Activated CD8-positive, alpha-beta T cell treated with anti-CD3 and anti-CD28 coated beads for 36 hours (primary cell): ENCODE results near the gene NAALAD2. TPM values are rescaled to one million over a fixed set of nuclear protein-coding genes. Genes with fewer than 3 reads are reported as not detected.
A peak's percentile ranks its signal among the peaks of the same experiment; 100 is the strongest.

Source experiments
- ATAC-seq: fragments of 200-7000 bp; cut with Tn5 transposase; one replicate; pipeline ENCODE4 v1.10.0; 2021; ENCODE audit warnings: mild to moderate bottlenecking, moderate library complexity
- CTCF ChIA-PET: fragments of 350-600 bp; sonication (Branson Sonifier 250); formaldehyde crosslinking; loops from one replicate; lab custom pipeline; 2021; ENCODE audit warnings: antibody characterized with exemption; lab: Charles Lee
- POLR2A ChIA-PET: fragments of 350-600 bp; sonication (Branson Sonifier 250); formaldehyde crosslinking; loops from one replicate; lab custom pipeline; 2021; ENCODE audit warnings: antibody characterized with exemption; lab: Charles Lee
- DNase-seq: peaks from one replicate; pipeline ENCODE4 v3.0.0-alpha.2; 2020
- H3K27ac Mint-ChIP-seq: one replicate; pipeline ENCODE4 v1.8.0; 2021; ENCODE audit warnings: mild to moderate bottlenecking, mixed read lengths
- H3K27me3 Mint-ChIP-seq: one replicate; pipeline ENCODE4 v1.8.0; 2021; ENCODE audit warnings: mixed read lengths
- H3K36me3 Mint-ChIP-seq: one replicate; pipeline ENCODE4 v1.8.0; 2021; ENCODE audit warnings: low read depth, mixed read lengths
- H3K4me1 Mint-ChIP-seq: one replicate; pipeline ENCODE4 v1.8.0; 2021; ENCODE audit warnings: low read depth, mixed read lengths
- H3K4me3 Mint-ChIP-seq: one replicate; pipeline ENCODE4 v1.8.0; 2021; ENCODE audit warnings: mild to moderate bottlenecking, moderate library complexity, mixed read lengths
- H3K9me3 Mint-ChIP-seq: one replicate; pipeline ENCODE4 v1.8.0; 2021; ENCODE audit warnings: mixed read lengths
- intact Hi-C: fragments of 100-400 bp; cut with micrococcal nuclease; formaldehyde crosslinking; loops from one replicate; pipeline ENCODE4 v1.10.0; 2022
- total RNA-seq, 2 experiments: library from RNA; stranded (reverse); gene quantifications; one replicate each; pipeline ENCODE4 v1.2.3, GENCODE V29; 2021
- TF ChIP-seq, protein P1 (sequence below): fragments of 200-600 bp; IDR thresholded peaks from one replicate; pipeline ENCODE4 v1.8.0; 2022; ENCODE audit warnings: antibody characterized with exemption, mild to moderate bottlenecking

Gene NAALAD2
- total RNA-seq, 2 experiments from 2014 or later, result not detected

DNA sequence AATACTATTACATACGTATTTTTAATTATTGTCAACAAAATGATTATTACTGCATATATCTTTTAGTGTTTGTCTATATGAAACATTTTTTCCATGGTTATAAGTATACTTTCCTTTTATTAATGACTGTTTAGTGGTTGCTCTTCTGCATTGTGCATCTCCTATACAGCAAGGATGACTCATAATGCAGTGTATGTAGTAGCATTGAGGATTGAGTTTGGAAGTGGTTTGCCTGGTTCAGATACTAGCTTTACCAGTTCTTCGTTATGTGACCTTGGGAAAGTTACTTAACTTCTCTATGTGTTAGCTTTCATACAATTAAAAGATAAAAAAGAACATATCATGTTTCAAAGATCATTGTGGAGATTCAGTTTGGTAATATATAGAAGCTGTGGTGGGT lies 44.3 kb downstream of the NAALAD2 start:
- POLR2A ChIA-PET, result no interaction called here
- no peaks in the 10 kb centered on the region for H3K36me3 Mint-ChIP-seq
- intact Hi-C loops, result no loop called here
- peaks cover 4% of the 10 kb centered on the region for H3K27me3 Mint-ChIP-seq
- no peaks in the 10 kb centered on the region for H3K9me3 Mint-ChIP-seq
- ATAC-seq (no peak), DNase-seq (no peak)
- CTCF ChIA-PET, result no interaction called here
- no peak overlapping the region for H3K27ac Mint-ChIP-seq
- H3K4me1 Mint-ChIP-seq, result no peaks in the 10 kb centered on the region
- TF ChIP-seq, protein P1, sequence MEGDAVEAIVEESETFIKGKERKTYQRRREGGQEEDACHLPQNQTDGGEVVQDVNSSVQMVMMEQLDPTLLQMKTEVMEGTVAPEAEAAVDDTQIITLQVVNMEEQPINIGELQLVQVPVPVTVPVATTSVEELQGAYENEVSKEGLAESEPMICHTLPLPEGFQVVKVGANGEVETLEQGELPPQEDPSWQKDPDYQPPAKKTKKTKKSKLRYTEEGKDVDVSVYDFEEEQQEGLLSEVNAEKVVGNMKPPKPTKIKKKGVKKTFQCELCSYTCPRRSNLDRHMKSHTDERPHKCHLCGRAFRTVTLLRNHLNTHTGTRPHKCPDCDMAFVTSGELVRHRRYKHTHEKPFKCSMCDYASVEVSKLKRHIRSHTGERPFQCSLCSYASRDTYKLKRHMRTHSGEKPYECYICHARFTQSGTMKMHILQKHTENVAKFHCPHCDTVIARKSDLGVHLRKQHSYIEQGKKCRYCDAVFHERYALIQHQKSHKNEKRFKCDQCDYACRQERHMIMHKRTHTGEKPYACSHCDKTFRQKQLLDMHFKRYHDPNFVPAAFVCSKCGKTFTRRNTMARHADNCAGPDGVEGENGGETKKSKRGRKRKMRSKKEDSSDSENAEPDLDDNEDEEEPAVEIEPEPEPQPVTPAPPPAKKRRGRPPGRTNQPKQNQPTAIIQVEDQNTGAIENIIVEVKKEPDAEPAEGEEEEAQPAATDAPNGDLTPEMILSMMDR, result no peak
- no peak overlapping the region for H3K4me3 Mint-ChIP-seq

DNA sequence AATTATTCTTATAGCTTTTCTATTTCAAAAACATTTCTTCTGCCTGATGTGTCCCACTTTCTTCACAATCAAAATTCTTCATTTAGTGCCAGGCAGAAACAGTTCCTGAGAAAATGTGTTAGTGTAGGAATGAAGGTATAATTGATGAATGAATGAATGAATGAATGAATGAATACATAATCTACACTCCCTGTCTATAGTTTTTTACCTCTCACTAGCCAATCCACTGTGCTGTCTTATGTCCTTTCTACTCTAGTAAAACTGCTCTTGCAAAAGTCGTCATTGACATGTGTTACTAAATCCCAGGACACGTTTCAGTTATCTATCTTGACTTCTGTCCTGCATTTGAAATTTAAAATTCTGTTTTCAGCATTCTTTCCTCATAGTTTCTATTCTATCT lies 45.5 kb downstream of the NAALAD2 start:
- intact Hi-C loops, result no loop called here
- H3K4me3 Mint-ChIP-seq, result no peak overlapping the region
- no peak for DNase-seq
- TF ChIP-seq, protein P1, result no peak
- no peaks in the 10 kb centered on the region for H3K4me1 Mint-ChIP-seq
- H3K27ac Mint-ChIP-seq, result no peak overlapping the region
- ChIA-PET POLR2A (no interaction called here), CTCF (no interaction called here)
- H3K9me3 Mint-ChIP-seq, result no peaks in the 10 kb centered on the region
- no peaks in the 10 kb centered on the region for H3K36me3 Mint-ChIP-seq
- no peak for ATAC-seq
- H3K27me3 Mint-ChIP-seq, result peaks cover 4% of the 10 kb centered on the region

DNA sequence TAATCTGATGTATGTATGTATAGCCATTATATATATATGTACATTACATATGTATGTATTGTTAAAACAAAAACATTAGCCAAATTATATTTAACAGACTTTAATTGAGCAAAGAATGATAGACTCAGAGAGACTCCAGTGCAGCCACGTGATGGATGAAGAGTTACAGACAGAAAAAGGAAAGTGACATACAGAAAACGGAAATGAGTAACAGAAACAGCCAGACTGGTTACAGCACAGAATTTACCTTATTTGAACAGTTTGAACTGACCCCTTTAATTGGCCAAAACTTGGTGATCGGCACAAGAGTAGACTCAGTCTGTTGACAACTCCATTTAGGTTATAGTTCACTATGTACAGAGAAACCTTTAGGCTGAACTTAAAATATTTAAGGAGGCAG lies 53.4 kb downstream of the NAALAD2 start:
- no peak for DNase-seq
- intact Hi-C loops, result no loop called here
- Mint-ChIP-seq H3K36me3 (peaks cover 14% of the 10 kb centered on the region), H3K27ac (no peak overlapping the region), H3K4me1 (no peaks in the 10 kb centered on the region), H3K4me3 (no peak overlapping the region), H3K27me3 (no peaks in the 10 kb centered on the region), H3K9me3 (no peaks in the 10 kb centered on the region)
- POLR2A ChIA-PET, result no interaction called here
- ATAC-seq, result no peak
- CTCF ChIA-PET, result no interaction called here
- TF ChIP-seq, protein P1, result no peak

DNA sequence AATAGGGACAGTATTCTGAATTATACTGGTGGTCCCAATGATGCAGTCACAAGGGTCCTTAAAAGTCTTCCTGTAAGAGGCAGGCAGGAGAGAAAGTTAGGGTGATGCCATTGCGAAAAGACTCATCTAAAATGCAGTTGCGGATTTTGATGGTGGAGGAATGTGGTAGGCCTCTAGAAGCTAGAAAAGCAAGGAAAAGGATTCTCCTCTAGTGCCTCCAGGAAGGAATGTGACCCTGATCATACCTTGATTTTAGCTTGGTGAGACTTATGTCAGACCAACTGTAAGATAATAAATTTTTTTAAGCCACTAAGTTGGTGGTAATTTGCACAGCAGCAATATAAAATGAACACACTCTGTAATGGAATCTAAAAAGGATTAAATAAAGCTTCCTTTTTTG lies 54.5 kb downstream of the NAALAD2 start:
- no peak overlapping the region for H3K27ac Mint-ChIP-seq
- H3K36me3 Mint-ChIP-seq, result peaks cover 14% of the 10 kb centered on the region
- ATAC-seq (no peak), DNase-seq (no peak)
- TF ChIP-seq, protein P1, result no peak
- H3K9me3 Mint-ChIP-seq, result no peaks in the 10 kb centered on the region
- H3K4me1 Mint-ChIP-seq, result no peaks in the 10 kb centered on the region
- no peak overlapping the region for H3K4me3 Mint-ChIP-seq
- intact Hi-C loops, result no loop called here
- POLR2A ChIA-PET, result no interaction called here
- CTCF ChIA-PET, result interaction anchor here (2.0 kb wide), 1 partner anchor 16 kb away, joined by 6 read pairs; no protein-coding TSS in a partner anchor
- no peaks in the 10 kb centered on the region for H3K27me3 Mint-ChIP-seq

DNA sequence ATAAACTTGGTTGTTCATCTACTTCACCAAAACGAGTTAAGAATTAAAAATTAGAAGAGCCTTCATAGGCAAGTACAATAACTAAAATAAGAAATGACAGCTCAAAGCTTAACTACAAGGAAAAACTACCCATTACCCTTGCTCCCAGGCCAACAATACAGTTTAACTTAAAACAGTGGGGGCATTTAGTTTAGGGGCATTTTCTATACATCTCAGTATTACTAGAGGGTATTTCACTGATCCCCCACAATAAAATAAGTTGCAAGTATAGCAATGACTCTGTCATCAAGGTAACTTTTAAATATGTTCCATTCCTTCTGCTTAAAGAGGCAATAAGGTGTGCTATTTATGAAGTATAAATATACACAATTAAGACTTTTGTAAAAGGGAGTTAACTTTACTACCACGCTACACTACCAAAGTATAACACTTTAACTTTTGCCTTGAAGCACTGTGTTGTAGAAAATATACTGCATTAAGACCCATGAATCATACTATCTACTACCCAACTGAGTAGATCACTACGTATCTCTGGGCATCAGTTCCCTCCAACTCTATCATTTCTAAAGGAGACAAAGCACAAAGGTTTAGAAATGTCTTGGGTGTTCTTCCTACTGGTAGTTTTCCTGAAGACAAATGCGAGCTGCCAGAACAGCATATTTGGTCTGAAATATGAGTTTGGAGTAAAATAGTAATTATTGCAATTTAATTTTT lies 58.6 kb downstream of the NAALAD2 start:
- H3K27ac Mint-ChIP-seq, result peak overlapping the region; percentile 16
- H3K9me3 Mint-ChIP-seq, result no peaks in the 10 kb centered on the region
- H3K36me3 Mint-ChIP-seq, result peaks cover 17% of the 10 kb centered on the region
- H3K27me3 Mint-ChIP-seq, result no peaks in the 10 kb centered on the region
- H3K4me3 Mint-ChIP-seq, result no peak overlapping the region
- TF ChIP-seq, protein P1, result no peak
- intact Hi-C loops, result no loop called here
- H3K4me1 Mint-ChIP-seq, result no peaks in the 10 kb centered on the region
- DNase-seq (no peak), ATAC-seq (no peak)
- POLR2A ChIA-PET, result no interaction called here
- CTCF ChIA-PET, result interaction anchor here (1.3 kb wide), 1 partner anchor 11 kb away, joined by 5 read pairs; no protein-coding TSS in a partner anchor
